Neural cell (in vitro differentiated cells): ENCODE data around the gene OR5J2. TPM values are rescaled to one million over a fixed set of nuclear protein-coding genes. Genes with fewer than 3 reads are reported as not detected.

ENCODE experiments used
- polyA plus RNA-seq: library from polyadenylated mRNA; depleted of rRNA; stranded (reverse); fragments of >200 nt; gene quantifications from 2 replicates; pipeline ENCODE4 v1.2.3, GENCODE V29; 2014

The OR5J2 gene
- polyA plus RNA-seq, 1 donor from 2014 or later = not detected

Other genes with a start within 250 kb of the OR5J2 start
- not detected in 2 replicates for gene OR5I1, start 240.2 kb upstream of the OR5J2 start, polyA plus RNA-seq
- gene OR10AG1, start 206.7 kb upstream of the OR5J2 start, polyA plus RNA-seq = not detected in 2 replicates
- not detected in 2 replicates for gene OR5F1, start 182.0 kb upstream of the OR5J2 start, polyA plus RNA-seq
- gene OR5AS1, start 149.0 kb upstream of the OR5J2 start, polyA plus RNA-seq = not detected in 2 replicates
- gene OR8I2, start 83.3 kb upstream of the OR5J2 start, polyA plus RNA-seq = not detected in 2 replicates
- gene OR8H2, start 72.9 kb upstream of the OR5J2 start, polyA plus RNA-seq = not detected in 2 replicates
- gene OR8H3, start 54.2 kb upstream of the OR5J2 start, polyA plus RNA-seq = not detected in 2 replicates
- not detected in 2 replicates for gene OR8J3, start 36.4 kb upstream of the OR5J2 start, polyA plus RNA-seq
- gene OR8K5, start 16.3 kb upstream of the OR5J2 start, polyA plus RNA-seq = not detected in 2 replicates
- not detected in 2 replicates for gene OR5T2, start 57.6 kb downstream of the OR5J2 start, polyA plus RNA-seq
- gene OR5T3, start 75.6 kb downstream of the OR5J2 start, polyA plus RNA-seq = not detected in 2 replicates
- gene OR5T1, start 97.5 kb downstream of the OR5J2 start, polyA plus RNA-seq = not detected in 2 replicates
- gene OR8H1, start 115.6 kb downstream of the OR5J2 start, polyA plus RNA-seq = not detected in 2 replicates
- not detected in 2 replicates for gene OR8K3, start 138.5 kb downstream of the OR5J2 start, polyA plus RNA-seq
- gene OR8K1, start 169.4 kb downstream of the OR5J2 start, polyA plus RNA-seq = 0.60 TPM in 1 of 2 replicates, not detected in the other
- not detected in 2 replicates for gene OR8J1, start 177.7 kb downstream of the OR5J2 start, polyA plus RNA-seq
- gene OR8U1, start 199.0 kb downstream of the OR5J2 start, polyA plus RNA-seq = not detected in 2 replicates
- not detected in 2 replicates for gene OR5AL1, start 236.1 kb downstream of the OR5J2 start, polyA plus RNA-seq